Mononuclear cell (primary cell): ENCODE data around the gene CDH23. TPM values are rescaled to one million over a fixed set of nuclear protein-coding genes. Genes with fewer than 3 reads are reported as not detected.

Source experiments
- H3K27me3 ChIP-seq: 2 replicates; pipeline ENCODE4 v1.6.0; 2011; ENCODE audit warnings: low read length, control low read depth; ENCODE audit not compliant: insufficient read depth
- H3K4me1 ChIP-seq: 2 replicates; pipeline ENCODE4 v1.5.1; 2011; ENCODE audit warnings: mild to moderate bottlenecking, low read length, control low read depth; ENCODE audit not compliant: insufficient read depth
- H3K4me3 ChIP-seq: 2 replicates; pipeline ENCODE4 v1.5.1; 2011; ENCODE audit warnings: mild to moderate bottlenecking, low read length, moderate library complexity
- H3K9me3 ChIP-seq: 2 replicates; pipeline ENCODE4 v1.5.1; 2011; ENCODE audit warnings: low read depth, mild to moderate bottlenecking, control low read depth, low read length
- total RNA-seq: library from RNA; depleted of rRNA; stranded (reverse); fragments of >200 nt; gene quantifications from one replicate; pipeline ENCODE4 v1.2.3, GENCODE V29; 2012

Gene CDH23
- total RNA-seq, 1 donor: 5.0 TPM

DNA sequence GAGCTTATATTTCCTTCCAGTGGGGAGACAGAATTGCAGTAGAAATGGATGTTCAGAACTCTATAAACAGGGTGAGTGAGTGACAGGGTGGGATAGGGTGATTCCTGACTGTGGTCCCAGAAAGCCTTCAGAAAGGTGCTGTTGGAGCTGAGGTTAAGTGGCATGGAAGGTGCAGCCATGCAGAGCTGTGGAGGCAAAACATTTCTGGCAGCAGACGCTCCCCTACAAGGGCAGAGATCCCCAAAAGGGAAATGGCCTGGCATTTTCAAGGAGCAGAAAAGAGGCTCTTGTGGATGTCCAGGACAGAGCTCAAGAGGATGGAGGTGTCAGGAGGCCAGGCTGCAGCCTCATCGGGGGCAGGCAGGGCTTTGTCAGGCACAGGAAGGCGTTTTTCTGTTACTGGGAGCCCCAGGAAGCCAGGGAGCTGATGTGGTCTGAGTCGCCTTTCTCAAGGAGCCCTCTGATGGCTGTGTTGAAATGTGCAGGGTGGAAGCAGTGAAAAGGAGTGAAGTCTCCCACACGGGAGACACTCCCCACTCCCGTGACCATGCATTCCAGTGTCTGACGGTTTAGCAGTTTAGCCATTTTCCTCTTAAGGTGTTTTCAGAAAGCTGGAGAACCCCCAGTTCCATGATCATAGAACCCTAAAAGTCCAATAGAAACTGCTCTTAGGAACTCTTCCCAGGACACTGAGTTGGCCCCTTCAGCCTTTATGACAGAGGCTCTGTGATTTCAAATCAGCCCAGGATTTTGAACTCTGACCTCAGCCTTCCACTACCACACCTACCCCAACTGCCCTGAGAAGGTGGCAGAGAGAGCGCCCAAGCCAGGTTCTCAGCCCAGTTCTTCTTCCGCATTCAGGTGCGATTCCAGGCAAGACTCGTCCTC, 226.6 kb downstream of the CDH23 start:
- Histone ChIP-seq H3K27me3 (no peaks in the 10 kb centered on the region), H3K4me3 (no peak overlapping the region), H3K9me3 (no peaks in the 10 kb centered on the region), H3K4me1 (peaks cover 25% of the 10 kb centered on the region)

DNA sequence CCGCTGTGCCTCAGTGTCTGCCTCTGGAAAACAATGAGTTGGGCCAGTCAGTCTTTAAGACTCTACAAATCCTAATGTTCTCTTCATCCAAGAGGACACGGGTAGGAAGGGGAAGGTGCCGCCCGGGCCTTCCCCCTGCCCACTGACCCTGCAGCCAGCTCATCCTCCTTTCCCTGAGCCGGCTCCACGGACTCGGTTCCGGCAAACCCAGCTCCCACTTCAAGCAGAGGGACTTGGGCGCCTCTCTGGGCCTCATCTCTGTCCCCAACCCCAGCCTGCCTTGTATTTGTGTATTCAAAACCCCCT, 227.2 kb downstream of the CDH23 start:
- no peaks in the 10 kb centered on the region for H3K27me3 ChIP-seq
- no peaks in the 10 kb centered on the region for H3K9me3 ChIP-seq
- H3K4me3 ChIP-seq: no peak overlapping the region
- peaks cover 31% of the 10 kb centered on the region for H3K4me1 ChIP-seq

DNA sequence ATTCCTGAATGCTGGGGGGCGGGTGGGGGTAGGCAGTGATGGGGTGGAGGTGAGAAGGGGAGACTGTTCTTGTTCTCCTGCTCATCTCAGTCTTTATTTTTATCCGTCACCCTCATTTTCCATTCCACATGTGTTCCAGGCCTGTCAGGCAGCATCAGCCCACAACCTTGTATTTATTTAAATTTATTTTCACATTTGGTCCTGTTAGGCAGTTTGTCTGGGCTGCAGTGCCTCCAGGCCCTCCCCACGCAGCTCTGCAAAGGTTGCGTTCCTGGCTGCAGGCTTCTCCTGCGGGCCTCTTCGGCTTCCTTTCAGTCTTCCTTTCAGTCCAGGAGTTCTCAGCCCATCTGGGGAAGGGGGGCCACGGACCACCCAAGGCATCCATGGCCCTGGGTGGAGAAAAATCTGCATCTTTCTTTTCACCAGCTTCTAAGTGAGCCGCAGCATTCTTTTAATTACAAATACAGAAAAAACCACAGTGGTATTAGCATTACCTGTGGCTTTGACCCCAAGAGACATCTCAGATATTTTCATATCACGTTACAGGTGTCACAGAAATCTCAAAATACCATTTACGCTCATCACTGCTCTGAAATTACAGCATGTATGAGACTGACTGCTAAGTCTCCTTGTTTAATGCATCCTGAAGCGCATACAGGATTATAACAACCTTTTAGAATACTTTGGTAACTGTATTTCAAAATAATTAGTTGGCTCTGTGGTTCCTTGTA, 228.9 kb downstream of the CDH23 start:
- H3K27me3 ChIP-seq: no peaks in the 10 kb centered on the region

DNA sequence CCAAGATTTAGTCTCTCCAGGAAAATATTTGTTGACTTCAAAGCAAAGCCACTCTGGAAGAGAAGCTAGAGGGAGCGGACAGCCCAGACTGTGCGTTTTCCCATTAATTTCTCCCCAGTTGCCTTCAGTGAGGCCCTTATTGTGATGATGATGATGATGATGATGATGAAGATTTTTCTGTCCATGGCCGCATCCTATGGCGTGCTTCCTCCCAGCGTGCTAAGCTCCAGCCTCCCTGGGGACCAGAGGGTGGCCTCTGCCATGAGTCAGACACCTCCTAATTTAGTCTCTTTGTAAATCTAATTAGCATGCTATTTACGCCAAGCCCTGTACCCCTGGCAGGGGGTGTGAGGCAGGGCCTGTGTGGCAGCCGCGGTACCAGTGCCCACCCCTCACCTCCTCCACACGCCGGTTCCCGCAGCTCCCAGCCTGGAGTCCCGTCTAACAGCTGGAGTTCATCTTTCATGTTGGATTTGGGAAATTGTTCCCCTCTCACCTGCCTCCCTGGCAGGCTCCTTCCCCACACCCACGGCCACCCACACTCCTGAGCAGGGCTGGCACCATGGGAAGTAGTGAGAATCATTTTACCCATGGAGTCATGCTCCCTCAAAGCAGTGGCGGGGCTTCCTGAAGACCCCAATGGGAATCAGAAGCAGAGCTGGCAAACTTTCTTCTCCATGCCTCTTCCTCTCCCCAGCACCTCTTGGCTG, 230.7 kb downstream of the CDH23 start:
- Histone ChIP-seq H3K4me3 (no peak overlapping the region), H3K27me3 (no peaks in the 10 kb centered on the region), H3K4me1 (peaks cover 22% of the 10 kb centered on the region), H3K9me3 (no peaks in the 10 kb centered on the region)

More for the DNA sequence above, 228.9 kb downstream of the CDH23 start:
- Histone ChIP-seq H3K4me3 (no peak overlapping the region), H3K4me1 (peaks cover 31% of the 10 kb centered on the region), H3K9me3 (no peaks in the 10 kb centered on the region)

DNA sequence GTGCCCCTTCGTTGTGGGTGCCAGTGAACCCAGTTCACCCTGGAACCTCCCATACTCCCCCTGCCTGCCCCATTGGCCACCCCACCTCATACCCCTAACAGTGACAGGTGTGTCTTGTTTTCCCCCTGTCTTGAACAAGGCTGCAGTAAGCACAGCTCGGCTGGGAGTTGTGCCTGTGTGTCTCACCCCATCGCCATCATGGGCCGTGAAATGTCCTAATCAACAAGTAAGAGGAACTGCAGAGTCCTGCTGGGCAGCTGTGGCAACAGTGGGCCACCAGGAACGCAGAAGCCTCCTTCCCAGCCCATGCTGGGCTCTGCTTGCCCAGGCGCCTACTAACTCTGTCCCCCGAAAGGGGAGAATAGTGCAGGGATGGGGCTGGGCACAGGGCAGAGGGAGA, 231.2 kb downstream of the CDH23 start:
- no peaks in the 10 kb centered on the region for H3K9me3 ChIP-seq
- no peak overlapping the region for H3K4me3 ChIP-seq
- H3K4me1 ChIP-seq: peaks cover 21% of the 10 kb centered on the region
- H3K27me3 ChIP-seq: no peaks in the 10 kb centered on the region

DNA sequence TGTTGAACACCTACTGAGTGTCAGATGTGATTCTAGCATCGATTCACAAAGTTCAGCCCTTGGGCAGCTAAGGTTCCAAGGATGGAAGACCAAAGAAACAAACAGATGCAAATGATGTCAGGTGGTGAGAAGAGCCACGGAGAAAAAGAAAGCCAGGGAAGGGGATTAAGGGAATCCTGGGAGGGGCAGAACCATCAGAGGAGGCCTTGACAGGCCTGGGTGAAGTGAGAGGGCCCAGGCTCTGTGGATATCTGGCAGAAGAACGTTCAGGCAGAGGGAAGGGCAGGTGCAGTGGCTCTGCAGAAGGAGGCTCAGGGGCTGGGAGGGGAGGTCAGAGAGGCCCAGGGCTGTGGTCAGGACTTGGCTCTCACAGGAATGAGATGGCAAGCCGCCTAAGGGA, 232.4 kb downstream of the CDH23 start:
- H3K9me3 ChIP-seq: no peaks in the 10 kb centered on the region
- no peak overlapping the region for H3K4me3 ChIP-seq

DNA sequence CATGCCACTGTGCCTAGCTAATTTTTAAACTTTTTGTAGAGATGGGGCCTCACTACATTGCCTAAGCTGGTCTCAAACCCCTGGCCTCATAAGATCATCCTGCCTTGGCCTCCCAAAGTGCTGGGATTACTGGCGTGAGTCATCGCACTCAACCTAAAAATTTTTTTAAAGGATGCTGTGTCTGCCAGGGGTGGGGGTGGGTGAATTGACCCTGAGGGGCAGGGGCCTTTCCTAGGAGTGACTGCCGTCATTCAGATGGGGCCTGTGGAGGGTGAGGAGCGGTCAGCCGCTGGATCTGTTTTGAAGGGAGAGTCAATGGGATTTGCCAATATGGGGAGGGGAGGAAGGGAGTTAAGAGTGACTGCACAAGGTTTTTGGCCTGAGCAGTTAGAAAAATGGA, 233.4 kb downstream of the CDH23 start:
- Histone ChIP-seq H3K27me3 (no peaks in the 10 kb centered on the region), H3K4me1 (peaks cover 21% of the 10 kb centered on the region), H3K9me3 (no peaks in the 10 kb centered on the region), H3K4me3 (no peak overlapping the region)

More for the DNA sequence above, 232.4 kb downstream of the CDH23 start:
- Histone ChIP-seq H3K4me1 (peaks cover 13% of the 10 kb centered on the region), H3K27me3 (no peaks in the 10 kb centered on the region)

DNA sequence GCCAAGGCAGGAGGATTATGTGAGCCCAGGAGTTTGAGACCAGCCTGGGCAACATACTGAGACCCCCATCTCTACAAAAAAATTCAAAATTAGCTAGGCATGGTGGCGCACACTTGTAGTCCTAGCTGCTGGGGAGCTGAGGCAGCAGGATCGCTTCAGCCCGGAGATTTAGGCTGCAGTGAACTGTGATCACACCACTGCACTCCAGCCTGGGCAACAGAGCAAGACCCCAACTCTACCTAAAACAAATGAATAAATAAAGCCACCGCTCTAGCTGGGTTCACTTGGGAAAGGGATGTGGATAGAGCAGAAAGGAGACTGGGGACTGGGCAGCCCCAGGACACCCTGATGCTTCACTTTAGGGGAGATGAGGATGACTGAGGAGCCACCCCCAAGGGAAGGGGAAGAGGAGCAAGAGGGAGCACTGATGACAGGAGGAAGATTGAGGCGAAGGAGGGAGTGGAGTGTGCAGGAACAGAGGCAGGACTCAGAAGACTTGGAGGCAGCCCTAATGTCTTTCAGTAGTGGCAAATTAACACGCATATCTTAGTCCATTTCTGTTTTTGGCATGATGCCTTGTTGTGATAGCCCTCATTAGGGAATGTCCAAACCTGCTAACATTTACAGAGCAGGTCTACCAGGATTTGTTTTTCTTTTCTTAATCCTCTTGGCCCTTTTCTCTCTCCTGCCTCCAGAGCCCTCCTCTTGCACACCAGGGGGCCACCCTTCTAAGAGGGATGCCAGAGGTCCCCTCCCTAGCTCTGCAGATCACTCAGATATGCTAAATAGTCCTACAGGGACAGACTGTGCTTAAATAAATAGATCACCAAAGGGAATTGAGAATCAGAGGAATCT, 234.5 kb downstream of the CDH23 start:
- H3K27me3 ChIP-seq: no peaks in the 10 kb centered on the region
- H3K9me3 ChIP-seq: no peaks in the 10 kb centered on the region
- no peak overlapping the region for H3K4me3 ChIP-seq
- H3K4me1 ChIP-seq: peaks cover 32% of the 10 kb centered on the region

DNA sequence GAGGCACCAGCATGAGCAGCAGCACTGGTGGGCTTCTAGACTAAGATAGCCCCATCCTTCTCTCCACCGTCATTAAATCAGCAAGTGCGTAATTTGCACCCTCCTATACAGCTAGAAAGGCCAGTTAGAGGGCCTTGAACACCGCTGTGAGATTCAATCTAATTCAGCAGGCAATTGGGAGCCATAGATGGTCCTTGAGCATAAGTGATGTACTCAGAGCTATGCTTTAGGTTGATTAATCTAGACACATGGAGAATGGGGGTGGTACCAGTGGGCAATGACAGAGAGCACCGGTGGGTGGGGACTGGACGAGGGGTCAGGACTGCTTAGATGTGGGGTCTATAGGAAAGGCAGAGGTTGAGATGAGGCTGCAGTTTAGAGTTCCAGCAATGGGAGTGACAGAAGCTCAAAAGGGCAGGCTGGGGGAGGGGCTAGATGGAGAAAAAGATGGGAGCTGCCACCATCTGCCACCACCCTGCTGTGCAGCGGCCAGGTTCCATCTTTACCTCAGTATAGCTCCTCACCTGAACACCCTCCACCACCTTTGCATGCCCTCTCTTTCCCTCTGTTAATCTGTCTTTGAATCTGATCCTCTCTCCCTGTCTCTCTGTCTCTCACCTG, 235.6 kb downstream of the CDH23 start:
- no peak overlapping the region for H3K4me3 ChIP-seq
- H3K4me1 ChIP-seq: peaks cover 43% of the 10 kb centered on the region
- H3K27me3 ChIP-seq: no peaks in the 10 kb centered on the region
- no peaks in the 10 kb centered on the region for H3K9me3 ChIP-seq

DNA sequence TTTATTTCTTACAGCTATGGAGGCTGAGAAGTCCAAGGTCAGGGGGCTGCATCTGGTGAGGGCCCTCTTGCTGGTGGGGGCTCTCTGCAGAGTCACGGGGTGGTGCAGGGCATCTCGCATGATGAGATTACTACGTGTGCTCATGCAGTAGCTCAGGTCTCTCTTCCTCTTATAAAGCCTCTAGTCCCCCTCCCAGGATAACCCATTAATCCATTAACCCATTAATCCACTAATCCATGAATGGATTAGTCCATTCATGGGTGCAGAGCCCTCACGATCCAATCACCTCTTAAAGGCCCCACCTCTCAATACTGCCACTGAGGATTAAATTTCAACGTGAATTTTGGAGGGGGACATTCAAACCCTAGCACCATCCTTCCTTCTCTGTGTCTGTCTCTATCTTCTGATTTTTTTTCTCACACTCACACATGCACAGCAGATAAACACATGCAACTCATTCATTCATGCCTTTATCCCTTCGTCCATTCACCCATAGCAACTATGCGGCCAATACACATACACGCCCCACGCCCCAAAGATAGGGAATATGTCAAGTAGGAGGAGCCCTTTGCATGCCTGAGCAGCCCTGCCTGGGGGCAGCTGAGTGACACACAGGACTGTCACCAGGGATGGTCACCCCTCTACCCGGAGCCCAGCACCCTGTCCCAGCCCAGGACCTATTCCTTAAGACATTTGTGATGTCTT, 236.3 kb downstream of the CDH23 start:
- Histone ChIP-seq H3K4me1 (peaks cover 45% of the 10 kb centered on the region), H3K4me3 (no peak overlapping the region), H3K9me3 (no peaks in the 10 kb centered on the region), H3K27me3 (no peaks in the 10 kb centered on the region)

DNA sequence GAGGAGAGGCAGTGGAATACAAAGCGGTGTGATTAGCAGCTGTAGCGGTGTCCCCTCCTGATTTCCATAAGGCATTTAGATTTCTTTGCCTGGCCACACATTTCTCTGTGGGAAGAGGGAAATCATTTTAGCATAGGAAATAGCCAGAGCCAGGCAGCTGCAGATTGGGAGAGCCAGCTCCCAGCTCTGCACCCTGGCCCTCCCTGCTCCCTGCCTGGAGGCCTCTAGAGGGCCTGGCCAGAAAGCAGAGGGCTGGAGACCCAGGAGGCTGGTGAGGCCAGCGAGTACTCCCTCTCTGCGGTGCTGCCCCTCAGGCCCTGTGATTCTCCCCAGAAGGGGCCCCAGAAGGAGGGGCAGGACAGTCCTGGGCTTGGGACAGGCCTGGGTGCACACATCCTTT, 237.2 kb downstream of the CDH23 start:
- H3K27me3 ChIP-seq: no peaks in the 10 kb centered on the region
- H3K9me3 ChIP-seq: no peaks in the 10 kb centered on the region
- peaks cover 46% of the 10 kb centered on the region for H3K4me1 ChIP-seq
- no peak overlapping the region for H3K4me3 ChIP-seq

DNA sequence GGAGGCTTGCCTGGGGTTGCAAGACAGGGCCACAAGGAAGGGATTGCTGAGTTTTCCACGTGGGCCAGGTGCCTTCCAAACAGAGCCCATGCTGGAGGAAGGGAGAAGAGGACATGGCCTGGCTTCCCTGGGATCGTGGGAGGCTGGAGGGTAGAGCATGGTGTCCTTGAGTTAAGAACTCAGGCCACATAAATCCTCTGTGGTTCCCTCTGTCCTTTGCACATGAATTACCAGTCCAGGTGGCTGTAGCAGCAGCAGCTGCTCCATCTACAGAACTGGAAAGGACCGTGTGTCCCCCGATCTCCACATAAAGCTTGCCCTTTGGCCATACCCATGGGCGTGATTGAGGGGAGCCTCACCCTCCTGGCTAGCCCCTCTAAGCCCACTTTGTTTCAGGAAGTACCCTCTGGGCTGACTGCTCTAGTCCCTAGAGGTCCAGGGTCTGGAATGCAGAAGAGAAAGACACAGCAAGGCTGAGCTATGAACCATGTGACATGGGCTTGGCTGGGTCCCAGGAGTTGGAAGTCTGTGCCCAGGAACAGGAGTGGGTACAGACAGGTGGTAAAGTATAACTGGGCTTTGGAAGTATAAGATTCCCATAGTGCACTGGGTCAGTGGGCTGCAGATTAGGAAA, 237.9 kb downstream of the CDH23 start:
- Histone ChIP-seq H3K4me3 (no peak overlapping the region), H3K9me3 (no peaks in the 10 kb centered on the region), H3K4me1 (peaks cover 53% of the 10 kb centered on the region), H3K27me3 (no peaks in the 10 kb centered on the region)

DNA sequence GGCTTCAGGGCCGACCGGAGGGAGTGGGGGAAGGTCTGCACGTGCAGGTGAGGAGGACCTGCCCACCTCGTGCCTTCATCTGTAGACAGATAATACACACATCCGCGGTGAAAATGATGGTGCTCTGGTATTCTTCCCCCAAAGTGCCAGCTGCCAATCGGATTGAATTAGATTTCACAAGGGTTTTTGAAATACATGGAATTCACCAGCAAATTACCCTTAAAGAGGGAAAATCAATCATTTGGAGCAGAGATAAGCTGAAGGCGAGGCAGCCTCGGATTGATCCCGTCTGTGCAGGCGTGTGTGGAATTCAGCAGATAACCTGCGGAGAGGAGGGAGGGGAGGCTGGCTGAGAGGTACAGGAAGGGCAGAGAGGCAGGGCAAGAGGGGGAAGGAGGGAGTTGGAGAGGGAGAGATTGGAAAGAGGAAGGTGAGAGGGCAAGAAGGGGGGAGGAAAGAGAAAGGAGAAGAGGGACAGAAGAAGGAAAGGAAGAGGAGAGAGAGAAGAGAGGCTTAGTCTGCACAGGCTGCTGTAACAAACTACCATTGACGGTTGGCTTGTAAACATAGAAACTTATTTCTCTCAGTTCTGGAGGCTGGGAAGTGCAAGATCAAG, 238.6 kb downstream of the CDH23 start:
- H3K4me1 ChIP-seq: peaks cover 60% of the 10 kb centered on the region
- no peaks in the 10 kb centered on the region for H3K27me3 ChIP-seq

More for the DNA sequence above, 238.6 kb downstream of the CDH23 start:
- Histone ChIP-seq H3K9me3 (no peaks in the 10 kb centered on the region), H3K4me3 (no peak overlapping the region)
